Measurements from ENCODE around the gene ARHGAP44. TPM values are rescaled to one million over a fixed set of nuclear protein-coding genes. Genes with fewer than 3 reads are reported as not detected.

The ARHGAP44 gene
- total and polyA plus RNA-seq, 2 donors (not counting 3 experiments of a cell fraction or from before 2014, with no cell fraction given): 0.11 to 0.42 TPM

DNA sequence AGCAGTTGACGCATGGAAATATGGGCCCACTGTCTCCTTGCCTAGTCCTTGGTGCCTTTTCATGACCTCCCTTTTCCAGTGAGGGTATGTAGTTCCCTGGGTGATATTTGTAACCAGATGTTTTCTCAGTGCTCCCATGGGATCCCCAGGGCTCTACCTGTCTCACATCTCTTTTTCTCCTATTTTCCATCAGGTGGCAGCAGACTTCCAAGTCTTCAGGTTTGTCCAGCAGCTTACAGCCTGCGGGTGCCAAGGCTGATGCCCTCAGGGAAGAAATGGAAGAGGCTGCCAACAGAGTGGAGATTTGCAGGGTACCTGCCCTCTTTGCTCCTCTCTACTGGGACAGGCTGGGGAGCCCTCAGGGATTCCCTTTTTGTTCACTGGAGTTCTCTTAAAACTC lies 139.4 kb downstream of the ARHGAP44 start:
- Histone ChIP-seq H3K4me2 (ENCODE audit: insufficient read depth, low read length) (no peak overlapping the region), H3K27ac (ENCODE audit: insufficient read depth, low read depth, low read length) (no peak overlapping the region), H3K36me3 (ENCODE audit: control insufficient read depth in 2 of 2, extremely low read depth in 1 of 2, insufficient read depth in 2 of 2, low read length in 2 of 2) (no peaks in the 10 kb centered on the region), H3K9me1 (replicated peaks; ENCODE audit: control insufficient read depth, extremely low read depth, insufficient read depth, low read length) (no peaks in the 10 kb centered on the region), H3K9ac (replicated peaks; ENCODE audit: extremely low read depth, insufficient read depth, low read length) (no peak overlapping the region), H3K4me1 (ENCODE audit: control insufficient read depth, extremely low read depth, insufficient read depth, low read length) (no peaks in the 10 kb centered on the region), H2AFZ (ENCODE audit: low read depth, low read length) (no peak overlapping the region), H4K20me1 (replicated peaks; ENCODE audit: control insufficient read depth, extremely low read depth, insufficient read depth, low read length) (no peaks in the 10 kb centered on the region), H3K4me3 (replicated peaks in 1 of 3; ENCODE audit: insufficient read depth in 1 of 3, low read depth in 1 of 3, low read length in 3 of 3) (no peak overlapping the region), H3K27me3 (ENCODE audit: control insufficient read depth in 2 of 2, insufficient read depth in 2 of 2, low read length in 2 of 2) (no peaks in the 10 kb centered on the region), H3K79me2 (ENCODE audit: control insufficient read depth, insufficient read depth, low read length) (no peaks in the 10 kb centered on the region), H3K9me3 (replicated peaks; ENCODE audit: control insufficient read depth, insufficient read depth, low read length) (no peaks in the 10 kb centered on the region)
- ChIA-PET CTCF (no interaction called here), POLR2A (no interaction called here)
- TF ChIP-seq, protein P1, sequence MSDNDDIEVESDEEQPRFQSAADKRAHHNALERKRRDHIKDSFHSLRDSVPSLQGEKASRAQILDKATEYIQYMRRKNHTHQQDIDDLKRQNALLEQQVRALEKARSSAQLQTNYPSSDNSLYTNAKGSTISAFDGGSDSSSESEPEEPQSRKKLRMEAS (IDR thresholded peaks at IDR 0.05; ENCODE audit: insufficient read depth, insufficient read length): no peak
- TF ChIP-seq JUN (IDR thresholded peaks at IDR 0.05; ENCODE audit: borderline replicate concordance, insufficient read depth, insufficient read length, low read depth): no peak
- TF ChIP-seq, protein P2, sequence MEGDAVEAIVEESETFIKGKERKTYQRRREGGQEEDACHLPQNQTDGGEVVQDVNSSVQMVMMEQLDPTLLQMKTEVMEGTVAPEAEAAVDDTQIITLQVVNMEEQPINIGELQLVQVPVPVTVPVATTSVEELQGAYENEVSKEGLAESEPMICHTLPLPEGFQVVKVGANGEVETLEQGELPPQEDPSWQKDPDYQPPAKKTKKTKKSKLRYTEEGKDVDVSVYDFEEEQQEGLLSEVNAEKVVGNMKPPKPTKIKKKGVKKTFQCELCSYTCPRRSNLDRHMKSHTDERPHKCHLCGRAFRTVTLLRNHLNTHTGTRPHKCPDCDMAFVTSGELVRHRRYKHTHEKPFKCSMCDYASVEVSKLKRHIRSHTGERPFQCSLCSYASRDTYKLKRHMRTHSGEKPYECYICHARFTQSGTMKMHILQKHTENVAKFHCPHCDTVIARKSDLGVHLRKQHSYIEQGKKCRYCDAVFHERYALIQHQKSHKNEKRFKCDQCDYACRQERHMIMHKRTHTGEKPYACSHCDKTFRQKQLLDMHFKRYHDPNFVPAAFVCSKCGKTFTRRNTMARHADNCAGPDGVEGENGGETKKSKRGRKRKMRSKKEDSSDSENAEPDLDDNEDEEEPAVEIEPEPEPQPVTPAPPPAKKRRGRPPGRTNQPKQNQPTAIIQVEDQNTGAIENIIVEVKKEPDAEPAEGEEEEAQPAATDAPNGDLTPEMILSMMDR (IDR thresholded peaks at IDR 0.05; ENCODE audit: extremely low read depth in 1 of 2, insufficient read depth in 1 of 2, low read depth in 1 of 2, low read length in 2 of 2): no peak
- TF ChIP-seq POLR2AphosphoS5 (IDR thresholded peaks at IDR 0.05; ENCODE audit: insufficient read depth, low read depth, low read length): no peak
- TF ChIP-seq FOS (IDR thresholded peaks at IDR 0.05; ENCODE audit: borderline replicate concordance, insufficient read depth, low read length): no peak
- no peak for TF ChIP-seq EZH2 (IDR thresholded peaks at IDR 0.05; ENCODE audit: borderline replicate concordance, low read depth, low read length, severe bottlenecking)
- TF ChIP-seq GATA2 (IDR thresholded peaks at IDR 0.05; ENCODE audit: insufficient read depth, insufficient read length, low read depth, low read length): no peak
- TF ChIP-seq POLR2A (IDR thresholded peaks at IDR 0.05; ENCODE audit: low read depth, low read length): no peak
- no peak for TF ChIP-seq MYC (IDR thresholded peaks at IDR 0.05; ENCODE audit: low read depth, low read length)
- intact Hi-C loops (cut with micrococcal nuclease) (no loop called here), dilution Hi-C loops (cut with MboI; ENCODE audit: extremely low pct_ligation_motif_present, low sequenced_read_pairs) (no loop called here)
- no peak for FAIRE-seq
- no peak for DNase-seq (ENCODE audit: low read depth, low spot score)
- no TSS peak for BruUV-seq (replicated peaks)

All from endothelial cell of umbilical vein (primary cell).